HG03521 (cell line): Measurements from ENCODE around the gene ASMTL.
A peak's percentile ranks its signal among the peaks of the same experiment; 100 is the strongest.
"Not testable (repeated sequence)": the region's sequence is repeated elsewhere in the genome, so short reads cannot be mapped to it uniquely, and the experiment has no call there.

ENCODE experiments used
- ATAC-seq: cut with Tn5 transposase; IDR thresholded peaks from one replicate; pipeline ENCODE4 v1.9.1; 2021; ENCODE audit warnings: mild to moderate bottlenecking, moderate library complexity; ENCODE audit not compliant: unreplicated experiment

ASMTL gene

GRCh38 chrX:1455948-1456280 lies 3.2 kb upstream of the ASMTL start:
- ATAC-seq: no peak

GRCh38 chrX:1453951-1454785 lies 1.5 kb upstream of the ASMTL start:
- peak; percentile 26 for ATAC-seq

DNA sequence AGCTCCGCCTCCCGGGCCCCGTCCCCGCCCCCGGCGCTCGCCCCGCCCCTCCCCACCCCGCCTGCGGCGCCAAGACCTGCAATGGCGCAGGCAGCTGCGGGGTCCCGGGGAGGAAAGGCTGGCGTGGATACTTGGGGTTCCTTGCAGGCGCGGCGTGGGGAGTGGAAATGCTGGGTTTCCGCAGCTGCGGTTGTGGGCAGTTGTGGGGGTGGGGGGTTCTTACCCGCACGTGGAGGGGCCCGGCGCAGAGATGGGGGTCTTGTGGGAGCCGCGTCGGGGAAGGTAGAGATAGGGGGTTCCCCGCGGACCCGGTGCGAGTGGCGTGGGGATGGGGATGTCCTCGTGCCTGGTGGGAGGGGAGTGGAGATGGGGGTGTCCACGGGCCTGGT lies 680 bp upstream of the ASMTL start:
- ATAC-seq: no peak

DNA sequence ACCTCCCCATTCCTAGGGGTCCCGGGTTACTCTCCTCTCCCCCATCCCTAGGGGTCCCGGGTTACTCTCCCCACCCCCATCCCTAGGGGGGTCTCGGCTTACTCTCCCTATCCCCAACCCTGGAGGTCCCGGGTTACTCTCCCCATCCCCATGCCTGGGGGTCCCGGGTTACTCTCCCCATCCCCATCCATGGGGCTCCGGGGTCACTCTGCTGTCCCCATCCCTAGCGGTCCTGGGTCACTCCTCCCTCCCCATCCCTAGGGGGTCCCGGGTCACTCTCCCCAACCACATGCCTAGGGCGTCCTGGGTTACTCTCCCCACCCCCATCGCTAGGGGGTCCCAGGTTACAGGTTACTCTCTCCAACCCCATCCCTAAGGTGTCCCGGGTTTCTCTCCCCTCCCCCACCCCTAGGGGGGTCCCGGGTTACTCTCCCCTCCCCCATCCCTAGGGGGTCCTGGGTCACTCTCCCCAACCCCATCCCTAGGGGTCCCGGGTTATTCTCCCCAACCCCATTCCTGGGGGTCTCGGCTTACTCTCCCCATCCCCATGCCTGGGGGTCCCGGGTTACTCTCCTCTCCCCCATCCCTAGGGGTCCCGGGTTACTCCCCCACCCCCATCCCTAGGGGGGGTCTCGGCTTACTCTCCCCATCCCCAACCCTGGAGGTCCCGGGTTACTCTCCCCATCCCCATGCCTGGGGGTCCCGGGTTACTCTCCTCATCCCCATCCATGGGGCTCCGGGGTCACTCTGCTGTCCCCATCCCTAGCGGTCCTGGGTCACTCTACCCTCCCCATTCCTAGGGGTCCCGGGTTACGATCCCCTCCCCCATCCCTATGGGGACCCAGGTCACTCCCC lies 821 bp downstream of the ASMTL start:
- no peak for ATAC-seq

DNA sequence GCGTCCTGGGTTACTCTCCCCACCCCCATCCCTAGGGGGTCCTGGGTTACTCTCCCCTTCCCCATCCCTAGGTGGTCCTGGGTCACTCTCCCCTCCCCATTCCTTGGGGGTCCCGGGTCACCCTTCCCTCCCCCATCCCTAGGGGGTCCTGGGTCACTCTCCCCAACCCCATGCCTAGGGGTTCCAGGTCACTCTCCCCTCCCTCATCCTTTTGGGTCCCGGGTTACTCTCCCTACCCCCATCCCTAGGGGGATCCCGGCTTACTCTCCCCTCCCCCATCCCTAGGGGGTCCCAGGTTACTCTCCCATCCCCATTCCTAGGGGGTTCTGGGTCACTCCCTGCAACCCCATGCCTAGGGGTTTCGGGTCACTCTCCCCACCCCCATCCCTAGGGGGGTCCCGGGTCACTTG lies 1.5 kb downstream of the ASMTL start:
- no peak for ATAC-seq

DNA sequence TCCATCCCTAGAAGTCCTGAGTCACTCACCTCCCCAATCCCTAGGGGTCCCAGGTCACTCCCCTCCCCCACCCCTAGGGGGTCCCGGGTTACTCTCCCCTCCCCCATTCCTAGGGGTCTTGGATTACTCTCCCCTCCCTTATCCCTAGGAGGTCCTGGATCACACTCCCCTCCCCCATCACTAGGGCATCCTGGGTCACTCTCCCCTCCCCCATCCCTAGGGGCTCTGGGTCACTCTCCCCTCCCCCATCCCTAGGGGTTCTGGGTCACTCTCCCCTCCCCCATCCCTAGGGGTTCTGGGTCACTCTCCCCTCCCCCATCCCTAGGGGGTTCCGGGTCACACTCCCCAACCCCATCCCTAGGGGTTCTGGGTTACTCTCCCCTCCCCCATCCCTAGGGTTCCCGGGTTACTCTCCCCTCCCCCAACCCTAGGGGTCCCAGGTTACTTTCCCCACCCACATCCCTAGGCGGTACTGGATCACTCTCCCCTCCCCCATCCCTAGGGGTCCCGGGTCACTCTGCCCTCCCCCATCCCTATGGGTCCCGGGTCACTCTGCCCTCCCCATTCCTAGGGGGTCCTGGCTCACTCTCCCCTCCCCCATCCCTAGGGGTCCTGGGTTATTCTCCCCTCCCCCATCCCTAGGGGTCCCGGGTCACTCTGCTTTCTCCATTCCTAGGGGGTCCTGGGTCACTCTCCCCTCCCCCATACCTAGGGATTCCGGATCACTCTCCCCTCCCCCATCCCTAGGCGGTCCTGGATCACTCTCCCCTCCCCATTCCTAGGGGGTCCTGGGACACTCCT lies 2.1 kb downstream of the ASMTL start:
- no peak for ATAC-seq

DNA sequence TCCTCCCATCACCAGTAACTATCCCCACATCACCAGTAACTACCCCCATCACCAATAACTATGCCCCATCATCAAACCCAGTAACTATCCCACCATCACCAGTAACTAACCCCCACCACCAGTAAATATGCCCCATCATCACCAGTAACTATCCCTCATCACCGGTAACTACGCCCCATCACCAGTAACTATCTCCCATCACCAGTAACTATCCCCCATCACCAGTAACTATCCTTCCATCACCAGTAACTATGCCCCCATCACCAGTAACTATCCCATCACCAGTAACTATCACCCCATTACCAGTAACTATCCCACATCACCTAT lies 2.9 kb downstream of the ASMTL start:
- no peak for ATAC-seq

DNA sequence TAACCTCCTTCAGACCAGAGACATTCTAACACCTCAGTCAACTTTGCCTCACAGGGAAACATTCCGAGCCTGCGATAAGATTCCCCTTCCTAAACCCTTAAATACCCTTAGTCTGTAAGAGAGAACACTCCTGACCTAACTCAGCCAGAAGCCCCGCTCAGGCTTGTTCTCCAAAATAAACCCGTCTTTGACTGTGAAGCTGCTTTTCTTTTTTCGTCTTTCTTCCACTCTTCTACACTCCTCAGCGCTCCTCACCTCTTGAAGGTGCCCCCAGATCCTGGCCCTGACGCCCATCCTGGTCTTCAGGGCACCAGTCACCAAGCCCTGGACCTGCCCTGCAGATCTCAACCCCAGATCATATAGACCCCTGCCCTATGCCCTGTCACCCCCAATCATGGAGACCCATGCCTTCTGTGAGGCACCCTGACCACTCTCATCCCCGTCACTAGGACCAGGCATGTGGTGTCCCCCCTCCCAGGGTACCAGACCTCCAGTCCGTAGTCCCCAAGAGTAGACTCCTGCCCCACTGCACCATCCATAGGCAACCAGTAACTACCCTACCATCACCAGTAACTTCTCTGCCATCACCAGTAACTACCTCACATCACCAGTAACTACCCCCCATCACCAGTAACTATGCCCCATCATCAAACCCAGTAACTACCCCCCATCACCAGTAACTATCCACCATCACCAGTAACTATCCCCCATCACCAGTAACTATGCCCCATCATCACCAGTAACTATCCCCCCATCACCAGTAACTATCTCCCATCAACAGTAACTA lies 3.5 kb downstream of the ASMTL start:
- ATAC-seq: no peak

GRCh38 chrX:1448573-1449001 lies 4.1 kb downstream of the ASMTL start:
- ATAC-seq: not testable (repeated sequence)

GRCh38 chrX:1447969-1448572 lies 4.6 kb downstream of the ASMTL start:
- not testable (repeated sequence) for ATAC-seq

- not testable (repeated sequence) for ATAC-seq
Measured at GRCh38 chrX:1446984-1447968, 5.4 kb downstream of the ASMTL start.

- no peak for ATAC-seq
Measured at GRCh38 chrX:1444561-1445500, 7.9 kb downstream of the ASMTL start.

- ATAC-seq: no peak
Measured at GRCh38 chrX:1443496-1444075, 9.1 kb downstream of the ASMTL start.

DNA sequence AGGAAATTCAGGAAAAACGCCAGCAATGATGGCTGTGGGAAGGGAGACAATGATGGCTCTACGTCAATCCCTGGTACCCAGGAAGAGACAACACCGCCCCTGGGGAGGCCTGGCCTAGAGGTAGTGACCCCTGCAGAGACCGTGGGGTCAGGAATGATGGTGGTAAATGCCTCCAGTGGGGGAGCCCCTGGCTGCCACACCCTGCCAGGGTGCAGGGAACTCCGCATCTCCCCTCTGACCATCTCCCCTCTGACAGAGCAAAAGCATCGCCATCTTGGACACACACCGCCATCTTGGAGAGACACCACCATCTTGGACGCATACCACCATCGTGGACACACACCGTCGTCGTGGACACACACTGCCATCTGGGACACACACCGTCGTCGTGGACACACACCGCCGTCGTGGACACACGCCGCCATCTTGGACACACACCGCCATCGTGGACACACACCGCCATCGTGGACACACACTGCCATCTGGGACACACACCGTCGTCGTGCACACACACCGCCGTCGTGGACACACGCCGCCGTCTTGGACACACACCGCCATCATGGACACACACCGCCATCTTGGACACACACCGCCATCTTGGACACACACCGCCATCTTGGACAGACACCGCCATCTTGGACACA lies 9.9 kb downstream of the ASMTL start:
- ATAC-seq: no peak

GRCh38 chrX:1442016-1442665 lies 10.6 kb downstream of the ASMTL start:
- no peak for ATAC-seq

DNA sequence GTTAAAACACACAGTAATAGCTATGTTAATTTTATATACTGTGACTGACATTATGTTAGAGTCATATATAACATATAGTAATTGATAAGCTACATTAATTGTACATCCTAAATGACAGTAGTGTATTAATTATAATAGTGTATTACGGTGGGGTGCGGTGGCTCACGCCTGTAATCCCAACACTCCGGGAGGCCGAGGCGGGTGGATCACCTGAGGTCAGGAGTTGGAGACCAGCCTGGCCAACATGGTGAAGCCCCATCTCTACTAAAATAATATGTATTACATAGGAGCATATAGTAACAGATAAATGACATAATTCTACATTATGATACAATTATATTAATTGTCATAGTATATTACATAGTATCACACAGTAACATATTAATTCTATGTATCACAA lies 12.2 kb downstream of the ASMTL start:
- ATAC-seq: no peak
